Rectal smooth muscle tissue (tissue), 1 donor: ENCODE results near the gene SNAP47.
A peak's percentile ranks its signal among the peaks of the same experiment; 100 is the strongest.

Experiments used
- H3K27ac ChIP-seq: one replicate; pipeline ENCODE4 v1.7.0; 2013; ENCODE audit warnings: low read depth, low read length, inconsistent platforms
- H3K27me3 ChIP-seq: one replicate; pipeline ENCODE4 v1.7.0; 2013; ENCODE audit warnings: low read length; ENCODE audit not compliant: control insufficient read depth, insufficient read depth
- H3K36me3 ChIP-seq: one replicate; pipeline ENCODE4 v1.7.0; 2013; ENCODE audit warnings: low read length; ENCODE audit not compliant: control insufficient read depth, insufficient read depth
- H3K4me1 ChIP-seq: one replicate; pipeline ENCODE4 v1.7.0; 2013; ENCODE audit warnings: low read length; ENCODE audit not compliant: control insufficient read depth, insufficient read depth
- H3K4me3 ChIP-seq: one replicate; pipeline ENCODE4 v1.7.0; 2013; ENCODE audit warnings: low read length
- H3K9ac ChIP-seq: one replicate; pipeline ENCODE4 v1.7.0; 2013; ENCODE audit warnings: low read length

Gene SNAP47

GRCh38 chr1:227746676-227747075 lies 11.4 kb downstream of the SNAP47 start:
- H3K9ac ChIP-seq = no peak overlapping the region
- H3K36me3 ChIP-seq = no peaks in the 10 kb centered on the region
- no peaks in the 10 kb centered on the region for H3K27me3 ChIP-seq
- H3K27ac ChIP-seq = no peak overlapping the region
- H3K4me1 ChIP-seq = peaks cover 24% of the 10 kb centered on the region
- no peak overlapping the region for H3K4me3 ChIP-seq

GRCh38 chr1:227747382-227747781 lies 12.1 kb downstream of the SNAP47 start:
- Histone ChIP-seq H3K4me3 (no peak overlapping the region), H3K9ac (no peak overlapping the region), H3K27ac (peak overlapping the region; percentile 86), H3K27me3 (no peaks in the 10 kb centered on the region), H3K4me1 (peaks cover 24% of the 10 kb centered on the region), H3K36me3 (no peaks in the 10 kb centered on the region)

DNA sequence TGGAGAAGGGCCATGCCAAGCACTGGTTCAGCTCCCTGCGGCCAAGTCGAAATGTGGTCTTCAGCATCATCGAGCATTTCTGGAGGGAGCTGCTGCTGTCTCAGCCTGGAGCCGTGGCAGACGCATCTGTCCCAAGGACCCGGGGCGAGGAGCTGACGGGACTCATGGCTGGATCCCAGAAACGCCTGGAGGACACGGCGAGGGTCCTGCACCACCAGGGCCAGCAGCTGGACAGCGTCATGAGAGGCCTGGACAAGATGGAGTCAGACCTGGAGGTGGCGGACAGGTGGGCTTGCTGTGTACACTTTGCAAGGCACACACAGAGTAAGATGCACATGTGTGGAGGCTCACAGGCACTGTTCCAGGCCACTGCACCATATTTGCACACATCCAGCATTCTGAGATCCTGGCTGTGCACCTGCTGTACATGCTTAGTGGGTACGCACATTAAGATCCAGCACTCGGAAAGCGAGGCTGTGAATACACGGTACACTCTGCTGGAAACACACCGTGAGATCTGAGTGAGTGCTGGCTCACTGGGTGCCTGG lies 12.8 kb downstream of the SNAP47 start:
- Histone ChIP-seq H3K36me3 (no peaks in the 10 kb centered on the region), H3K27me3 (no peaks in the 10 kb centered on the region), H3K27ac (peak overlapping the region; percentile 86), H3K4me1 (peaks cover 24% of the 10 kb centered on the region), H3K4me3 (no peak overlapping the region), H3K9ac (no peak overlapping the region)

DNA sequence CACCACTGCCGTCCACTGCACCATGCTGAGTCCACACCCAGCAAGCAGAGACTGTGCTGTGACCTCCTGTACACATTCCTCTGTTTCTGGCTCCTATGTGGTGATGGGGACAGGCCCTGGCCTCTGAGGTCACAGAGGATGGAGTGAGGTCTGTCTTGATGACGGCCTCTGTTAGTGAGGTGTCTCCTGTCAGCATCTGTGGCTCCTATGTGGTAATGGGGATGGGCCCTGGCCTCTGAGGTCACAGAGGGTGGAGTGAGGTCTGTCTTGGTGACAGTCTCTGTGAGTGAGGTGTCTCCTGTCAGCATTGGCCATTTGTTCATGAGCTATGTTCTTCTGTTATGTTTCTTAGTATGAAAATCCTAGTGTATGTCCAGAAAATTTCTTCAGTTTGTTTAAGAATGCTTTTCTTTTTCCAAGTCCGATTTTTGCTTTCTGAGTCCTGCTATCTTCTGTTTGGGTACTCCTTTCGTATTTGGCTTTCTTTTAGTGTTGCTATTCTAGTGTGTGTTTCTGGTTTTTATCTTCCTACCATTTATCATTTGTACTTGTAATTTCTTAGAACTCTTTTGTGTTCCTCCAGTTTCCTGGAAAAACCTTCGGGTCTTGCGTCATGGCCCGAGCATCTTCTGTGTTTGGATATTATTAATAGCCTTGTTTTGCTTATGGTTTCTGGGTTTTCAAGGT lies 13.4 kb downstream of the SNAP47 start:
- no peak overlapping the region for H3K4me3 ChIP-seq
- H3K9ac ChIP-seq = no peak overlapping the region
- peak overlapping the region; percentile 86 for H3K27ac ChIP-seq
- H3K36me3 ChIP-seq = no peaks in the 10 kb centered on the region
- H3K27me3 ChIP-seq = no peaks in the 10 kb centered on the region
- peaks cover 29% of the 10 kb centered on the region for H3K4me1 ChIP-seq

DNA sequence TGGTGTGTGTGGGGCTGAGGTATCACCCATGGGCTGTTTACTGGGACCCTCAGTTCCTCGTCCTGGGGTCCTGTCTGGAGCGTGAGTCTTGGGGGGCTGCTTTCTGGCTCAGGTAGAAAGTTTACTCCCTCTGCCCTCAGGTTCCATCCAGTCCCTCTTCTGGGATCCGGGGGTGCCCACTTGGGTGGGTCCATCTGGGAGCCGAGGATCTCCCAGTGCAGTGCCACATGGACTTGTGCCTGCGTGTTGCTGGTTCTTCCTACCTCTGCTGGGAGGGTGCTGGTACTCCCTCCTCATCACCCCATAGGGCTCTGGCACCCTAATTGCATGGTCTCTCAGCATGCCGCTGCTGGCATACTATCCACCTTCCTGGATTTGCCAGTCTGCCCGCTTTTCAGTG lies 14.0 kb downstream of the SNAP47 start:
- Histone ChIP-seq H3K4me3 (no peak overlapping the region), H3K4me1 (peaks cover 33% of the 10 kb centered on the region), H3K27me3 (no peaks in the 10 kb centered on the region), H3K27ac (peak overlapping the region; percentile 81), H3K36me3 (no peaks in the 10 kb centered on the region), H3K9ac (no peak overlapping the region)

DNA sequence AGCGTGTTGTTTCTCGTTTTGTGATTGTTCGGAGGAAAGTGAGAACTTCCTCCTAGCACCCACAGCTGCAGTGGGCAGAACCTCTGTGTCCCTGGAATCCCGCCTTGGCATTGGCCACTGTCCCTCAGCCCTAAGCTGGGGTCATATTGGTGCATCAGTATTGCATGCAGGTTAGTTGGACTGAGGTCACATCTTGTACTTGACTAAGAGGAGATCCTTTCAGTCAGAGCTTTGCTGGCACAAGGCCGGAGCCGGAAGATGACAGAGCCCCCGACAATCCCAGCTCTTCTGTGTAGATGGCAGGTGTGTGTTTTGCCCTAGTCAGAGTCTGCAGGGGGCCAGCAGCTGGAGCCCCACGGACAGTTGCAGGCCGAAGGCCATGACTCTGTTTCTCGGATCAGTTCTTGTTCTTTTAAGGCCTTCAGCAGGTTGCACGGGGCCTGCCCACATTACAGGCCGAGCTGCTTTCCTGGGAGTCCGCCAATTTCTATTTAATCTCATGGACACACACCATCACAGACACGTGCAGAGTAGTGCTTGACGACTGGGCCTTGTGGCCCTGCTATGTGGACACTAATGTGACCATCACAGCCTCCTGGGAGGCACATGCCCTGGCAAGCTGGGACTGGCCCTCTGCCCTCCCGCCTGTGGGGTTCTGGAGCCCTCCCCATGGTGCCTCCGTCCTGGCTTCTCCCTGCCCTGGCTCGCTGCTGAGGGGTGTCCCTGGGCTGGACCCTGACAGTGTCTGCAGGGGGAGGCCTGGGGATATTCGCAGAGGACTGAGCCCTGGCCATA lies 14.9 kb downstream of the SNAP47 start:
- Histone ChIP-seq H3K4me3 (no peak overlapping the region), H3K27ac (peak overlapping the region; percentile 81), H3K36me3 (no peaks in the 10 kb centered on the region), H3K9ac (no peak overlapping the region), H3K27me3 (no peaks in the 10 kb centered on the region), H3K4me1 (peaks cover 35% of the 10 kb centered on the region)

DNA sequence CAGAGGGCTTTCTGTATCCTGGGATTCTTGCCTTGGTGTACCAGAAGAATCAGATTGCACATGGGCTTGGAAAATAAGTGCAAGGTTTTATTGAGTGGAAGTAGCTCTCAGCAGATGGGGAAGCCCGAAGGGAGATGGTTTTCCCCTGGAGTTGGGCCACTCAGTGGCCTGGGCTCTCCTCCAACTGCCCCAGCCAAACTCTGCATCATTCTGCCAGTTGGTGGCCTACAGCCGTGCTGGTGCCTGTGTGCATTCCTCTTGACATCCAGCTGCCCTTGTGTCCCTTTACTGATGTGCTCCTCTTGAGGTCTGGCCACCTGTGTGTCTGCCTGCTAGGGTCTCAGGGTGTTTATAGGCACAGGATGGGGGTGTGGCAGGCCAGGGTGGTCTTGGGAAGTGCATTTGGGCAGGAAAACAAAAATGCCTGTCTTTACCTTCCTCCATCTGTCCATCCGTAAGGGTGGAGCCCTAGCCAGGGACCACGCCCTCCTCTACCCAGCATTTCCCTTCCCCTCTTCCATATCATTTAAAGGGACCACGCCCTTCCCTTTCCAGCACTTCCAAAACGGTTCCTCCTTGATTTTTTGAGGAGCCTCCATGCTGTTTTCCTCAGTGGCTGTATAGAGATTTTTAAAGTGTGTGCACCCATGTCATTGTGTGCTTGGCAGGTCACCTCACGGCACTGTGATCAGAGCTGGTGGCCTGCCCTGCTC lies 18.9 kb downstream of the SNAP47 start:
- H3K27ac ChIP-seq = peak overlapping the region; percentile 68
- no peak overlapping the region for H3K9ac ChIP-seq
- H3K27me3 ChIP-seq = no peaks in the 10 kb centered on the region
- no peaks in the 10 kb centered on the region for H3K36me3 ChIP-seq
- H3K4me1 ChIP-seq = peaks cover 34% of the 10 kb centered on the region
- H3K4me3 ChIP-seq = no peak overlapping the region

- Histone ChIP-seq H3K36me3 (peaks cover 6% of the 10 kb centered on the region), H3K9ac (no peak overlapping the region), H3K27me3 (no peaks in the 10 kb centered on the region), H3K4me1 (peaks cover 36% of the 10 kb centered on the region), H3K4me3 (no peak overlapping the region), H3K27ac (no peak overlapping the region)
These were observed 19.7 kb downstream of the SNAP47 start for GRCh38 chr1:227754958-227755357.

- peaks cover 8% of the 10 kb centered on the region for H3K36me3 ChIP-seq
- no peaks in the 10 kb centered on the region for H3K27me3 ChIP-seq
- H3K4me1 ChIP-seq = peaks cover 39% of the 10 kb centered on the region
- H3K9ac ChIP-seq = no peak overlapping the region
- H3K4me3 ChIP-seq = no peak overlapping the region
- peak overlapping the region; percentile 11 for H3K27ac ChIP-seq
These were observed 21.1 kb downstream of the SNAP47 start for GRCh38 chr1:227756172-227756959.

DNA sequence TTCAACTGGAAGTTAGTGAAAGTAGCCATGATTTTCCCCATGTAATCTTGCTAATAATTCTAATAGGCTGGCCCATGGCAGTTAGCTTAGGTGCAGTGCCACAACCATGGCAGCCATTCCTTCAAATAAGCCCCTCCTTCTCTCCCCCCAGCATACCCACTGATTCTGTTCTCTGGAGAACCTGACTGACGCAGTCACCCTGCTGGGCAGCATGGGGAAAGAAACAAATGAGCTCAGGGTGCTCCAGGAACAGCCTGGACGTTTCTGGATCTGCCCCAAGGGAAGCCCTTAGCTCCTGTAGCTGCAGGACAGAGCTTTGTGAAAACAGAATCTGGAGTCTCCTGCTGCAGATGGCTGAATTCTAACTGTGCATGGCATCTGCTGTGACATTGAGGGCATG lies 22.5 kb downstream of the SNAP47 start:
- peaks cover 42% of the 10 kb centered on the region for H3K4me1 ChIP-seq

DNA sequence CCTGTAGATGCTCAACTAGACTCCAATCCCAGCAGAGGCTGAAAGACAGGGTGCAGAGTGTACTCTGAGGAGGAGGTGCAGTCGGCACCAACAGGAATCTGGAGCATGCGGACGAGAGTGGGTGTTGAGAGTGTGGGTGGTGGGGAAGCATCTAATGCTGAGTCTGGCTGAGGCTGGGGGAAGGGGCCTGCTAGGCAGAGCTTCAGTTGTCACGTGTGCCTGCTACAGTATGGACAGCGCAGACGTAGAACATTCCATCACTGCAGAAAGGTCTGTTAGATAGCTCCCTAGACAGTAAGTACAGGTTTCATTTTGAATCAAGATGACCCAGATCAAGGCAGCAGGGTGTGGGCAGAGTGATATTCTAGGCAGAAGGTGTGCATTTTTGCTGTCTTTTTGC lies 23.1 kb downstream of the SNAP47 start:
- Histone ChIP-seq H3K4me1 (peaks cover 45% of the 10 kb centered on the region), H3K4me3 (no peak overlapping the region), H3K27me3 (no peaks in the 10 kb centered on the region), H3K9ac (no peak overlapping the region), H3K36me3 (peaks cover 8% of the 10 kb centered on the region), H3K27ac (peak overlapping the region; percentile 70)

More for the DNA sequence above, 22.5 kb downstream of the SNAP47 start:
- H3K4me3 ChIP-seq = no peak overlapping the region
- H3K36me3 ChIP-seq = peaks cover 8% of the 10 kb centered on the region
- no peaks in the 10 kb centered on the region for H3K27me3 ChIP-seq
- H3K9ac ChIP-seq = no peak overlapping the region
- no peak overlapping the region for H3K27ac ChIP-seq
